NT2/D1 (cell line): ENCODE measurements around the gene CYP2A6.

Experiments used
- SUZ12 ChIP-seq: IDR thresholded peaks from 2 replicates; pipeline ENCODE4 v1.6.1; 2011; ENCODE audit not compliant: insufficient read length, insufficient read depth; ENCODE audit errors: extremely low read depth
- YY1 ChIP-seq: IDR thresholded peaks from 2 replicates; pipeline ENCODE4 v1.6.1; 2011; ENCODE audit not compliant: insufficient read length, insufficient read depth

DNA sequence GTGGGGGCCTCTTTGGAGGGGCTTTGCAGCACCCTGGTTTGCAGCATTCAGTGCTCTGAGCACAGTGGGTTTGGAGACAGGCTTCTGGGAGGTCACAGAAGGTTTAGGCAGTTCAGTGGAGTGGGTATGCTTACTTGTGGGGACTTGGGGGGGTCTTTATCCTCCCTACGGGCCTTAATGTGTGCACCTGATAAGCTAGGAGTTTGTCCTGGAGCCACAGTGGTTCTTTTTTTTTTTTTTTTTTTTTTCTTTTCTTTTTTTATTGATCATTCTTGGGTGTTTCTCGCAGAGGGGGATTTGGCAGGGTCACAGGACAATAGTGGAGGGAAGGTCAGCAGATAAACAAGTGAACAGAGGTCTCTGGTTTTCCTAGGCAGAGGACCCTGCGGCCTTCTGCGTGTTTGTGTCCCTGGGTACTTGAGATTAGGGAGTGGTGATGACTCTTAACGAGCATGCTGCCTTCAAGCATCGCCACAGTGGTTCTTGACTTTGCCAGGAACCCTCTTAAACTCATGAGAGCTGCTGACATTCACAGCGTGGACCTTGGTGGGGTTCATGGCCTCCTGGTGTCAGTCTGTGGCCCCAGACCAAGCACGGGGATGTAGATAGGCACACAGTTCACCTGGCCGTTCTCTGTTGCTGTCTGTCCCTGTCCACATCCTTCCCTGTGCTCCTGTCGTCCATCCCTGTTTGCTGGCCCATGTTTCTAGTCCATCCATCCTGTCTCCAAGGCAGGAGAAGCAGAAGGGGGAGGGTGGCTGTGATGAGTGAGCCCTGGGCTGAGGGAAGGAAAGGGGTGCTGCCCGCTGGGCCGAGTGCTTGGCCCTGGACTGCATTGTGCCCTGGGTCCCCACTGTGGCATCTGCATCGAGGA lies 48.6 kb downstream of the CYP2A6 start:
- no peak for TF ChIP-seq YY1
- no peak for TF ChIP-seq SUZ12
